GM10847 (cell line): ENCODE results near the gene SERPINA9.

Source experiments
- POLR2A ChIP-seq: IDR thresholded peaks from 2 replicates; pipeline ENCODE4 v1.6.1; 2011; ENCODE audit not compliant: insufficient read length; ENCODE audit errors: extremely low read depth

SERPINA9 gene

DNA sequence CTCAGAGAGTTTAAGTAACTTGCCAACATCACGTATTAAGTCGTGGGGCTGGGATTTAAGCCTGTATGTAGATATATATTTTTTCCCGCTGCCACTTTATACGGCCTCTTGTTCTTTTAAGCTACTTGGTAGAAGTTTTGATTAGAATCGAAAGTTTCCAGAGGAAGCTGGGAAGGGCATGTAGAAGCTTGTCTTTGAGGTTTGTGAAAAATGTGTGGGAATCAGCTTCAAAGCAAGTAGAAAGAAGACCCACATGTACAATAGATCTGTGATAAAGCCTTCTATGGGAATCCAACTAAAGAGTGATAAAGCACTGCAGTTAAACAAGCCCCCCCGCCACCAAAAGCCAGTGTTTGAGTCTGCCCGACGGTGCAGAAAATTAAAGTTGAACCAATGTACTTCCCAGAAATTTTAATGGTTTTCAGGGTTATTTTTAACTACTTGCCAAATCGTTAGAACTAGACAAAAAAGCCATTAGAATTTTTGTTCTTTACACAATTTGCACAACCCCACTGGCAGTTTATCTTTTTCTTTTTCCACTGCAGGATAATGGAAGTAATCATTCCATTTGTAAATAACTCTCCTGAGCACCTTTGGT is 48.9 kb downstream of the SERPINA9 start:
- no peak for TF ChIP-seq POLR2A

DNA sequence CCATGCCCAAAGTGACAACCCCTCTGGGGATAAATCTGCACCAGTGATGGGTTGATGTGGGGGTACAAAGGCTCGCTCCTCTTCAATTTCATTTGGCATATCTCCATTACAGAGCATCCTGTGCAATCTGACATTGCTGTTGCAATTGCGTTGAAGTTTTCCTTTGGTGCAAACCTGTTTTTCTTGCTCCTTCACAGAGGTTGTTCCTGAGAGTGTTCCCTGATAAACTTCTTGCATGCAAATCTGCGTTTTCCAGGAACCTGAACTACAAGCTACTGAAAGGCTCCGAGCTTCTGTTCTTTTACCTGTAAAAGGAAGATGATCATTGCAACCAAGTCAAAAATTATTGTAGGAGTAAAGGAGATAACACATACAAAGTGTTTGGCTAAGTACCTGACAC is 49.5 kb downstream of the SERPINA9 start:
- TF ChIP-seq POLR2A: no peak

DNA sequence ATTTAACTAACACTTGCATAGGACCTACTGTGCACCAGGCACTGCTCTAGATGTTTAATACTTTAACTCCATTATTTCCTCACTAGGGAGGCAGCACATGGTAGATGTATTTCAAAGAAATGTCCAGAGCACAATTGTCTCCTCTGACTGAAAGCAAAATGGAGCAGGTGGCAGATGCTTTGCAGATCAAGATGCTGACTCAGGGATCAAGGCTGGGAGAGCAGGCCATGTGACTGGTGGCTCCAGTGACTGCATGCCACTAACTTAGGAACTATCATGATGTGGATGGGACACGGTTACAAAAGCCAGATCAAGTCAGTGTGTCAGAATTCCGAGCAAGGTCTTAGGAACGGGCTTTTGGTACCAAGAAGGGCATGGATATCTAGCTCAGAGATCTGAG is 51.6 kb downstream of the SERPINA9 start:
- no peak for TF ChIP-seq POLR2A

DNA sequence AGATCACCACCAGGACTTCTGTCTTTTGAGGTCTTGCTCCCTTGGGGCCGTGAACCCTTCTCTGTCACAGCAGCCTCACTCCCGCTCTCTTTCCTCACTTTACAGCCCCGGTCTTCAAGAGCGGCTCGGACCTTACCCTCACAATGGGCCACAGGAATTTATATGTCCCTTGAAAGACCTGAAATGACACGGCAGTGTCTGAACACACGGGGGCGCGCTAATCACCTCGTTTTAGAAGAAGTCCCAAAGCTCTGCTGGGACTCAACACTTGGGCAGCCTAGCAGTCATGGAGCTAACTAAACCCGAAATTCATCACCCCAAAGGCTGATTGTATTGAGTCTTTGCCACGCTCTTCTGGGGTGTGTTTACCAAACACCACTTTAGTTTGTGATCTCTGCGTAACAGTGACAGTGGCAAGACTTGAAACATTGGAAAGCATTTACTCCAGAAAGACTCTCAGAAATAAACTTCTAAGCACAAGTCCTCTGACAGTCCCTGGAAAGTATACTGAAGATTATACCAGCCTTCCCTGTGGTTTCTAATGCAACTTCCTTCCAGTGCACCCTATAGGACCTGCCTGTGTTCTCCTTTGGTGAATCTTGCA is 52.4 kb downstream of the SERPINA9 start:
- TF ChIP-seq POLR2A: no peak

- no peak for TF ChIP-seq POLR2A
Observed at GRCh38 chr14:94421316-94421715, 54.7 kb downstream of the SERPINA9 start.
